ENCODE results near the gene SLC4A1AP.

The SLC4A1AP gene

DNA sequence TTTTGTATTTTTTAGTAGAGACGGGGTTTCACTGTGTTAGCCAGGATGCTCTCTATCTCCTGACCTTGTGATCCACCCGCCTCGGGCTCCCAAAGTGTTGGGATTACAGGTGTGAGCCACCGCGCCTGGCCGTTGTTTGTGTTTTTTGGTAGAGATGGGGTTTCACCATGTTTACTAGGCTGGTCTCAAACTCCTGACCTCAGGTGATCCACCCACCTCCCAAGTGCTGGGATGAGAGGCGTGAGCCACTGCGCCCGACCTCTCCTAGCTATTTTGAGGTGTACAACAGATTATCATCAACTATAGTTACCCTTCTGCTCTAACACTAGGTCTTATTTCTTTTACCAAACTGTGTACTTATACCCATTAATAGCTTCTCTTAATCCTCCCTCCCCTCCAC, 78.9 kb downstream of the SLC4A1AP start:
- Histone ChIP-seq H3K27ac (ENCODE audit: low read depth, low read length) (no peak overlapping the region), H3K27me3 (ENCODE audit: insufficient read depth, low read length) (no peaks in the 10 kb centered on the region), H3K4me1 (ENCODE audit: control insufficient read depth, insufficient read depth, low read length, unreplicated experiment) (peaks cover 8% of the 10 kb centered on the region), H3K4me3 (ENCODE audit: low read depth, low read length) (no peak overlapping the region), H3K79me2 (ENCODE audit: control insufficient read depth, insufficient read depth, low read length, unreplicated experiment) (no peaks in the 10 kb centered on the region), H2AFZ (ENCODE audit: low read length, unreplicated experiment) (no peak overlapping the region), H3K36me3 (ENCODE audit: insufficient read depth, low read length) (no peaks in the 10 kb centered on the region)

Data from ACC112 (cell line).